Cardiac fibroblast (primary cell): ENCODE data around the gene CDC14A.

Experiments
- DNase-seq, 2 donors: peaks; one replicate each; pipeline versions ENCODE4 v3.0.0 to v3.0.0-alpha.2; 2010; ENCODE audit warnings: low read depth in 2 of 2
- H3K4me3 ChIP-seq, 2 donors: replicated peaks in 1 of 2; 1 replicate in 1 of 2; 2 replicates in 1 of 2; pipeline ENCODE4 v1.5.1; 2011; ENCODE audit warnings: low read depth in 2 of 2, low read length in 2 of 2, mild to moderate bottlenecking in 2 of 2, moderate library complexity in 1 of 2
- CTCF ChIP-seq: IDR thresholded peaks from one replicate; pipeline ENCODE4 v1.5.1; 2011; ENCODE audit warnings: low read depth, mild to moderate bottlenecking, low read length, inconsistent platforms

Gene CDC14A

GRCh38 chr1:100347009-100347966 is 5.0 kb upstream of the CDC14A start:
- H3K4me3 ChIP-seq = no peak overlapping the region
- TF ChIP-seq CTCF = no peak
- peak; percentile 43 to 48 for DNase-seq

DNA sequence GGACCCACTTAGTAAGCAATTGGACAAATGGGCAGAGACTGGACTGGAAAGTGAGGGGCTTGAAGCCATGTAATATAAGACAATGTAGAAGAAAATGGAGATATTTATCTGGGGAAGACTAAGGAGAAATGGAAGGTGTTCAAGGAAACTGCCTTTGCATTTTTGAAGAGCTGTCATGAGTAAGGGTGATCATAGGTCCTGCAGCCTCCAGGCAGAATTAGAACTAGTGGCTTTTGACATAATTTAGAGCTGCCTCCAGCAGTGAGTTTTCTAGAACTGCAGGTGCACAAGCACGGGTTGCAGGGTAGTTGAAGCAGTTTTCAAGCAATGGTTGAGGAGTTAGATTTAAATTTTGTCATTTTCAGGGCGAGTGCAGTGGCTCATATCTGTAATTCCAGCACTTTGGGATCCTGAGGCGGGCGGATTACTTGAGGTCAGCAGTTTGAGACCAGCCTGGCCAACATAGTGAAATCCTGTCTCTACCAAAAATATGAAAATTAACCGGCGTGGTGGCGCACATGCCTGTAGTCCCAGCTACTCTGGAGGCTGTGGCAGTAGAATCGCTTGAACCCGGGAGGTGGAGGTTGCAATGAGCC is 3.7 kb upstream of the CDC14A start:
- H3K4me3 ChIP-seq = no peak overlapping the region
- TF ChIP-seq CTCF = no peak
- no peak for DNase-seq

DNA sequence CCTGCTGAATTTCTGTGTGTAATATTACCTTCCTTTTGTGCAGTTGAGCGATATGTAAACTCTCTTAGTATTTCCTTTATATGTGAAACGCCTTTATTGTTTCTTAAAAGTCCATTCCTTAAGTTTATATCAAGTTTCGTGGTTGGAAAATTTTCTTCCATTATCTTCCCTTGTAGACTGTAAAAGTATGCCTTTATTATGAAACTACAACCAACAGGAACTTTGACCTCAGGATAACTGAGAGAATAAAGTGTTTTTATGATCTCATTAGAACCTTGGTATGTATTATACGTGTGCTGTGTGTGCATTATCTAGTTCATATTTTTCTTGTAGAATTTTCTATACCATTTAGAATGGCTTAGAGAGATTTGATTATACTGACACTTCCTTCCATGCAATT is 3.1 kb upstream of the CDC14A start:
- no peak for TF ChIP-seq CTCF
- no peak overlapping the region for H3K4me3 ChIP-seq
- DNase-seq = no peak

- peak overlapping the region in 1 of 2 donors; percentile 87 for H3K4me3 ChIP-seq
- DNase-seq = no peak
- TF ChIP-seq CTCF = no peak
Observed at GRCh38 chr1:100350787-100351094, 1.6 kb upstream of the CDC14A start.

DNA sequence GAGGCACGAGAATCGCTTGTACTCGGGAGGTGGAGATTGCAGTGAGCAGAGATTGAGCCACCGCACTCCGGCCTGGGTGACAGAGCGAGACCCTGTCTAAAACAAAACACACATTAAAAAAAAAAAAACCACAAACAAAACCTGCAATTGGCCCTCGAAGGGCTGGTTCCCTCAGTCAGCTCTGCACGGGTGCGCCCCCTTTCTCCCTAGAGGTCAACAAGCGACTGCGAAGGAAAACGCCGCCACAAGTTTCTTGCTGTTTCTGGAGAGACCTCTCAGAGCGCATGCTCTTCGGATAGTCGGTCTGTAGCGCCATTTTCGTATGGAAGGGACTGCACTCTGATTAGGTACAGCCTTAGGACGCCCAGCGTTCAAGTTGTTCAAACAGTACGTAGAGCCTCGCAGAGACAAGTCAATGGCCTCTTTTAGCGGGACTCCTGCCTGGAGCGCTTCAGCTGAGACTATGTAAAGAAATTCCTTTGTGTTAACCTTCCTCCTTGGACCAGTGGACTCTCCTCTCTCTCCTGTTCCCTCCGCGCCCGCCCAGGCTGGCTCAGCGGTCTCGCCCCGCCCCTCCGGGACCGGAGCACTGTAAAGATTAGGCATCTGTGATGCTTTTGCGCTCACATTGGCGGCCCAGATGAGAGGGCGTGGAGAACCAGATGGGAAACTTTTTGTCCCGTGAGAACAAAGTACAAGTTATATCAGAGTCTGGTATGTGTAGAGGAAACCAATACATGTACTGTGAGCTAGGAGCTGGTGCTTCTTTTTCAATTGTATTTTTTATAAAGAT is 1.0 kb upstream of the CDC14A start:
- peak overlapping the region; percentile 87 to 92 for H3K4me3 ChIP-seq
- DNase-seq = peak; percentile 90 to 94
- TF ChIP-seq CTCF = peak; percentile 14

DNA sequence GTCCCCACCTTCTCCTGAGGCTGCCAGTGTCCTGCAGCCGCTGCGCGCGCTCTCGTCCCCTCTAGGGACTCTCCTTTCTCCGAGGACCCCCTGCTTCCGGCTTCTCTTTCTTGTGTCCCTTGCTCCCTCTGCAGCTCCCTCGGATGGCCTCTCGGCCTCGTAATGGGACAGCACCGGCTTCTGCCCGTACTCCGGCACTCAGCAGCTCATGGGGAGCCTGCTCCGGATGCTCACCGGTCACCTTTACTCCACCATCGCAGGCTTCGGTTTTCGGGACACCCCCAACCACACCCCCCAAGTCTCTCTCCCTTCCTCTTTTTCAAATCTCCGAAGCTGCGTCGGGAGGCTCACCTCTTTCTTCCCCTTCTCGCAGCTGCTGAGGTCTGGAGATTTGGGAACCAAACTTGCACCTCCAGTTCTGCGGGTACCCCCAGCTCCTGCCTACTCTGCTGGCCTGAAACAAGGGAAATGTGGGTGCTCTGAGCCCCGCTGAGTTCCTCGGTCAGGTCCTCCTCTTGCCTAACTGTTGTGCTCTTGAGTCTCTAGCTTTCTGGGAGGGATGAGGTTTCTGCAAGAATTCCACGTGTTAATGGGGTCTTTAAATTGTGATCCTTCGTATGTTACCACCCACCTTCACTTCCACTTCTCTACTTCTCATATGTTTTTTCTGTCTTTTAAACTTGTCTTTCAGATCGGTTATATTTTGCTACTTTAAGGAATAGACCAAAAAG is 930 bp downstream of the CDC14A start:
- no peak for TF ChIP-seq CTCF
- H3K4me3 ChIP-seq = peak overlapping the region; percentile 87 to 92
- DNase-seq = no peak
